D721Med (cell line): Measurements from ENCODE around the gene AHCTF1.

Source experiments
- DNase-seq: peaks from one replicate; pipeline ENCODE4 v3.0.0; 2011; ENCODE audit warnings: low spot score; ENCODE audit not compliant: insufficient read length
- FAIRE-seq: peaks from 2 replicates; lab custom pipeline; 2011; peaks lifted over from hg19 to GRCh38; lab: Jason Lieb, UNC
- CTCF ChIP-seq: IDR thresholded peaks from 2 replicates; pipeline ENCODE4 v1.5.1; 2012; ENCODE audit warnings: mild to moderate bottlenecking, control low read depth; ENCODE audit not compliant: insufficient read depth; ENCODE audit errors: missing control alignments

Gene AHCTF1

GRCh38 chr1:246797597-246797996 is 134.2 kb downstream of the AHCTF1 start:
- FAIRE-seq, result no peak
- DNase-seq, result no peak
- TF ChIP-seq CTCF, result no peak

- TF ChIP-seq CTCF, result no peak
- no peak for FAIRE-seq
- no peak for DNase-seq
Measured at GRCh38 chr1:246797157-246797556, 134.6 kb downstream of the AHCTF1 start.

- TF ChIP-seq CTCF, result no peak
- DNase-seq (no peak), FAIRE-seq (no peak)
Measured at GRCh38 chr1:246795906-246796694, 135.6 kb downstream of the AHCTF1 start.

GRCh38 chr1:246794828-246795671 is 136.7 kb downstream of the AHCTF1 start:
- no peak for TF ChIP-seq CTCF
- DNase-seq, result no peak
- FAIRE-seq, result no peak

GRCh38 chr1:246794048-246794827 is 137.5 kb downstream of the AHCTF1 start:
- no peak for FAIRE-seq
- TF ChIP-seq CTCF, result no peak
- no peak for DNase-seq

- TF ChIP-seq CTCF, result no peak
- DNase-seq, result no peak
- no peak for FAIRE-seq
Measured at GRCh38 chr1:246793356-246793896, 138.3 kb downstream of the AHCTF1 start.
